Measurements from ENCODE around the gene LRATD1.

DNA sequence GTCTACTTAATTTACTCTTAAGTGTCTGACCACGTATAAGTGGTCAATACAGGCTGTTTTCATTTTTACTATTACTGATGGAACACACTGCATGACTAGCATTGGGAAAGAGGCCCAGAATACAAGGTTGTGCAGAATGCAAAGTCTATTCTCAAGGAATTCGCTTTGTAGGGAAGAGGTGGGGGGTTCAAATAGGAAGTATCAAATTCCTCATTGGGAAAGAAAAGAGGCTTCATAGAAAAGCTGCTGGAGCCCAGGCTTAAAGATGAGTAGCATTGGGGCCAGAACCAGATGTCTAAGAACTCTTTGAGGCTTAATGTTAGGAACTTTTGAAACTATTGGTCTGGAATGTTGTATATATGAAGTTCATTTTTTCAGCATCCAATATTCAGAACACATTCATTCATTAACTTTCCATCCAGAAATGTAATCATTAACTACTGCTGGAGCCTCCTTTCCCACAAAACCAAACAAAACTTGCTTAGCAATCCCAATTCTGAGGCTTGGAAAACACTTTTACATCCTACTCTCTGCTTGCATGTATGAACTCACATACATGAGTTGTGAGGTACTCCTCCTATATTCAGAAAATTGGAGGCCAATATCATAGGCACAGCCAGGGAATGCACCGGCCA lies 994 bp upstream of the LRATD1 start:
- TF ChIP-seq, protein P1, sequence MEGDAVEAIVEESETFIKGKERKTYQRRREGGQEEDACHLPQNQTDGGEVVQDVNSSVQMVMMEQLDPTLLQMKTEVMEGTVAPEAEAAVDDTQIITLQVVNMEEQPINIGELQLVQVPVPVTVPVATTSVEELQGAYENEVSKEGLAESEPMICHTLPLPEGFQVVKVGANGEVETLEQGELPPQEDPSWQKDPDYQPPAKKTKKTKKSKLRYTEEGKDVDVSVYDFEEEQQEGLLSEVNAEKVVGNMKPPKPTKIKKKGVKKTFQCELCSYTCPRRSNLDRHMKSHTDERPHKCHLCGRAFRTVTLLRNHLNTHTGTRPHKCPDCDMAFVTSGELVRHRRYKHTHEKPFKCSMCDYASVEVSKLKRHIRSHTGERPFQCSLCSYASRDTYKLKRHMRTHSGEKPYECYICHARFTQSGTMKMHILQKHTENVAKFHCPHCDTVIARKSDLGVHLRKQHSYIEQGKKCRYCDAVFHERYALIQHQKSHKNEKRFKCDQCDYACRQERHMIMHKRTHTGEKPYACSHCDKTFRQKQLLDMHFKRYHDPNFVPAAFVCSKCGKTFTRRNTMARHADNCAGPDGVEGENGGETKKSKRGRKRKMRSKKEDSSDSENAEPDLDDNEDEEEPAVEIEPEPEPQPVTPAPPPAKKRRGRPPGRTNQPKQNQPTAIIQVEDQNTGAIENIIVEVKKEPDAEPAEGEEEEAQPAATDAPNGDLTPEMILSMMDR (IDR thresholded peaks at IDR 0.05): no peak
- TF ChIP-seq POLR2AphosphoS5 (IDR thresholded peaks at IDR 0.05): no peak

All from breast epithelium (tissue), 3 donors.